H9 (cell line): Measurements from ENCODE around the gene SAMD8. TPM values are rescaled to one million over a fixed set of nuclear protein-coding genes. Genes with fewer than 3 reads are reported as not detected.
"Not testable (repeated sequence)": the region's sequence is repeated elsewhere in the genome, so short reads cannot be mapped to it uniquely, and the experiment has no call there.

Source experiments
- DNase-seq: peaks from one replicate; pipeline ENCODE4 v3.0.0-alpha.2; 2017
- H2AFZ ChIP-seq: one replicate; pipeline ENCODE4 v1.6.1; 2013; ENCODE audit warnings: mild to moderate bottlenecking, low read length, control low read depth, moderate library complexity
- H2AK5ac ChIP-seq: 2 replicates; pipeline ENCODE4 v1.6.1; 2013; ENCODE audit warnings: low read length, control low read depth, mixed read lengths; ENCODE audit not compliant: insufficient read length
- H2BK120ac ChIP-seq: one replicate; pipeline ENCODE4 v1.6.1; 2013; ENCODE audit warnings: low read depth, mild to moderate bottlenecking, low read length, control low read depth, inconsistent platforms; ENCODE audit not compliant: poor library complexity, severe bottlenecking
- H2BK12ac ChIP-seq: 2 replicates; pipeline ENCODE4 v1.6.1; 2013; ENCODE audit warnings: low read length, control low read depth, mixed read lengths, low read depth; ENCODE audit not compliant: insufficient read length
- H2BK15ac ChIP-seq: 2 replicates; pipeline ENCODE4 v1.6.1; 2013; ENCODE audit warnings: low read depth, low read length, control low read depth
- H2BK20ac ChIP-seq: one replicate; pipeline ENCODE4 v1.6.1; 2013; ENCODE audit warnings: low read depth, mild to moderate bottlenecking, low read length, control low read depth, inconsistent platforms; ENCODE audit not compliant: poor library complexity, severe bottlenecking
- H2BK5ac ChIP-seq: 2 replicates; pipeline ENCODE4 v1.6.1; 2013; ENCODE audit warnings: low read length, control low read depth, mixed read lengths; ENCODE audit not compliant: insufficient read length
- H3K14ac ChIP-seq: 2 replicates; pipeline ENCODE4 v1.6.1; 2013; ENCODE audit warnings: low read length, control low read depth; ENCODE audit not compliant: insufficient read depth
- H3K18ac ChIP-seq: 2 replicates; pipeline ENCODE4 v1.6.1; 2013; ENCODE audit warnings: low read depth, mild to moderate bottlenecking, mixed read lengths, low read length, control low read depth; ENCODE audit not compliant: insufficient read length
- H3K23ac ChIP-seq: 2 replicates; pipeline ENCODE4 v1.6.1; 2013; ENCODE audit warnings: low read length, control low read depth, mixed read lengths, low read depth; ENCODE audit not compliant: insufficient read length
- H3K23me2 ChIP-seq: 2 replicates; pipeline ENCODE4 v1.6.1; 2013; ENCODE audit warnings: low read depth, mild to moderate bottlenecking, mixed read lengths, low read length, control low read depth; ENCODE audit not compliant: insufficient read length, poor library complexity, severe bottlenecking
- H3K27ac ChIP-seq: 2 replicates; pipeline ENCODE4 v1.5.1; 2013; ENCODE audit warnings: low read length, control low read depth, mixed read lengths, low read depth; ENCODE audit not compliant: insufficient read length
- H3K27me3 ChIP-seq: 2 replicates; pipeline ENCODE4 v1.6.1; 2013; ENCODE audit warnings: low read length, control low read depth, inconsistent platforms; ENCODE audit not compliant: insufficient read depth
- H3K4ac ChIP-seq: 2 replicates; pipeline ENCODE4 v1.6.1; 2013; ENCODE audit warnings: low read depth, mild to moderate bottlenecking, control low read depth, inconsistent platforms, low read length, moderate library complexity
- H3K4me1 ChIP-seq: 2 replicates; pipeline ENCODE4 v1.6.1; 2013; ENCODE audit warnings: low read length, control low read depth, inconsistent platforms; ENCODE audit not compliant: insufficient read depth
- H3K4me2 ChIP-seq: 2 replicates; pipeline ENCODE4 v1.6.1; 2013; ENCODE audit warnings: low read length, control low read depth, mixed read lengths; ENCODE audit not compliant: insufficient read length, insufficient read depth
- H3K56ac ChIP-seq: 2 replicates; pipeline ENCODE4 v1.6.1; 2013; ENCODE audit warnings: low read depth, mild to moderate bottlenecking, mixed read lengths, low read length, control low read depth; ENCODE audit not compliant: insufficient read length
- H3K79me1 ChIP-seq: 2 replicates; pipeline ENCODE4 v1.6.1; 2013; ENCODE audit warnings: low read depth, mild to moderate bottlenecking, moderate library complexity, low read length, control low read depth, inconsistent platforms; ENCODE audit not compliant: insufficient read depth, poor library complexity, severe bottlenecking
- H3K79me2 ChIP-seq: 2 replicates; pipeline ENCODE4 v1.6.1; 2013; ENCODE audit warnings: low read length, control low read depth, inconsistent platforms; ENCODE audit not compliant: insufficient read depth
- H3K9ac ChIP-seq: 2 replicates; pipeline ENCODE4 v1.6.1; 2013; ENCODE audit warnings: low read length, control low read depth, mixed read lengths; ENCODE audit not compliant: insufficient read length; ENCODE audit errors: extremely low read depth
- H3K9me3 ChIP-seq: one replicate; pipeline ENCODE4 v1.6.1; 2013; ENCODE audit warnings: low read depth, low read length, inconsistent platforms; ENCODE audit not compliant: control insufficient read depth
- H3T11ph ChIP-seq: one replicate; pipeline ENCODE4 v1.6.1; 2013; ENCODE audit warnings: mild to moderate bottlenecking, low read length, control low read depth, inconsistent platforms
- H4K20me1 ChIP-seq: one replicate; pipeline ENCODE4 v1.6.1; 2013; ENCODE audit not compliant: control insufficient read depth, insufficient read length, insufficient read depth
- H4K5ac ChIP-seq: 2 replicates; pipeline ENCODE4 v1.6.1; 2013; ENCODE audit warnings: low read depth, mild to moderate bottlenecking, mixed read lengths, low read length, control low read depth; ENCODE audit not compliant: insufficient read length
- H4K8ac ChIP-seq: replicated peaks from 2 replicates; pipeline ENCODE4 v1.6.1; 2013; ENCODE audit warnings: low read length, control low read depth, mixed read lengths, low read depth; ENCODE audit not compliant: insufficient read length
- H4K91ac ChIP-seq: 2 replicates; pipeline ENCODE4 v1.6.1; 2013; ENCODE audit warnings: low read depth, mild to moderate bottlenecking, moderate library complexity, mixed read lengths, low read length, control low read depth; ENCODE audit not compliant: insufficient read length
- H3K27ac Mint-ChIP-seq, 3 experiments: 2 replicates in 2 of 3; 3 replicates in 1 of 3; pipeline ENCODE4 v1.8.0; 2020 to 2021; ENCODE audit warnings: mixed read lengths in 3 of 3, mild to moderate bottlenecking in 1 of 3, moderate library complexity in 1 of 3
- H3K27me3 Mint-ChIP-seq: 2 replicates; pipeline ENCODE4 v1.8.0; 2021; ENCODE audit warnings: low read depth, mild to moderate bottlenecking, moderate library complexity, mixed read lengths
- H3K36me3 Mint-ChIP-seq, 3 experiments: 2 replicates in 2 of 3; 3 replicates in 1 of 3; pipeline ENCODE4 v1.8.0; 2020 to 2021; ENCODE audit warnings: low read depth in 3 of 3, mixed read lengths in 3 of 3; ENCODE audit not compliant: insufficient read depth in 1 of 3
- H3K4me1 Mint-ChIP-seq, 2 experiments: 2 replicates each; pipeline ENCODE4 v1.8.0; 2020; ENCODE audit warnings: mixed read lengths in 2 of 2
- H3K4me3 Mint-ChIP-seq, 2 experiments: 2 replicates in 1 of 2; 3 replicates in 1 of 2; pipeline ENCODE4 v1.8.0; 2020 to 2021; ENCODE audit warnings: mild to moderate bottlenecking in 2 of 2, mixed read lengths in 2 of 2, moderate library complexity in 1 of 2
- H3K9me3 Mint-ChIP-seq, 2 experiments: 2 replicates in 1 of 2; 3 replicates in 1 of 2; pipeline ENCODE4 v1.8.0; 2020; ENCODE audit warnings: mild to moderate bottlenecking in 2 of 2, mixed read lengths in 2 of 2, moderate library complexity in 1 of 2
- WGBS: extraction: QIAGEN DNeasy Blood & Tissue Kit; methylation state at CpG from one replicate; pipeline ENCODE4 v1.1.7; 2013; ENCODE audit warnings: missing lambda C conversion rate, low lambda C conversion rate, mixed read lengths; ENCODE audit not compliant: insufficient read length; ENCODE audit errors: extremely low coverage; 5-methylcytosine and 5-hydroxymethylcytosine counted together
- total RNA-seq: library from RNA; stranded (reverse); gene quantifications from 2 replicates; pipeline ENCODE4 v1.2.1, GENCODE V29; 2021
- TF ChIP-seq, protein P1 (sequence below): fragments of 200-600 bp; sonication (generic); conservative IDR thresholded peaks from 3 replicates; pipeline ENCODE4 v1.8.0; 2021; ENCODE audit warnings: antibody characterized with exemption, mild to moderate bottlenecking

The SAMD8 gene
- total RNA-seq, 1 experiment from 2014 or later = 18.8 TPM

DNA sequence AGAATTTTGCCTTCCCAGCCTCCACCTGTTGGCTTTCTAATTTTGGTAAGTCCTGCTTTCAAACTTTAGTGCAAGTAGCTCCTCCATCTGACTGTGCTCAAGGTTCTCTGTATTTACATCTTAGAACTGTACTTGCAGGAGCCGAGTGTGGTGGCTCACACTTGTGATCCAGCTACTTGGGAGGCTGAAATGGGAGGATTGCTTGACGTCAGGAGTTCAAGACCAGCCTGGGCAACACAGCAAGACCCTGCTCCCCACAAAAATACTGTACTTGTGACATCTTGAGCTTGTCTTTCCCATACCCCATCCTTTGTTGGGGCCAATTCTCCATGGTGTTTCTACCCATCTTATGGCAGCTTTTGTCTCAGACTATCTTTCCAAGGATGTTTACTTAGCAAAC lies 94.5 kb downstream of the SAMD8 start:
- TF ChIP-seq, protein P1, sequence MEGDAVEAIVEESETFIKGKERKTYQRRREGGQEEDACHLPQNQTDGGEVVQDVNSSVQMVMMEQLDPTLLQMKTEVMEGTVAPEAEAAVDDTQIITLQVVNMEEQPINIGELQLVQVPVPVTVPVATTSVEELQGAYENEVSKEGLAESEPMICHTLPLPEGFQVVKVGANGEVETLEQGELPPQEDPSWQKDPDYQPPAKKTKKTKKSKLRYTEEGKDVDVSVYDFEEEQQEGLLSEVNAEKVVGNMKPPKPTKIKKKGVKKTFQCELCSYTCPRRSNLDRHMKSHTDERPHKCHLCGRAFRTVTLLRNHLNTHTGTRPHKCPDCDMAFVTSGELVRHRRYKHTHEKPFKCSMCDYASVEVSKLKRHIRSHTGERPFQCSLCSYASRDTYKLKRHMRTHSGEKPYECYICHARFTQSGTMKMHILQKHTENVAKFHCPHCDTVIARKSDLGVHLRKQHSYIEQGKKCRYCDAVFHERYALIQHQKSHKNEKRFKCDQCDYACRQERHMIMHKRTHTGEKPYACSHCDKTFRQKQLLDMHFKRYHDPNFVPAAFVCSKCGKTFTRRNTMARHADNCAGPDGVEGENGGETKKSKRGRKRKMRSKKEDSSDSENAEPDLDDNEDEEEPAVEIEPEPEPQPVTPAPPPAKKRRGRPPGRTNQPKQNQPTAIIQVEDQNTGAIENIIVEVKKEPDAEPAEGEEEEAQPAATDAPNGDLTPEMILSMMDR = no peak
- H2BK5ac ChIP-seq = no peak overlapping the region
- peak overlapping the region in 1 of 3 experiments; percentile 1; a peak in 1 of 7 replicates for H3K27ac Mint-ChIP-seq

DNA sequence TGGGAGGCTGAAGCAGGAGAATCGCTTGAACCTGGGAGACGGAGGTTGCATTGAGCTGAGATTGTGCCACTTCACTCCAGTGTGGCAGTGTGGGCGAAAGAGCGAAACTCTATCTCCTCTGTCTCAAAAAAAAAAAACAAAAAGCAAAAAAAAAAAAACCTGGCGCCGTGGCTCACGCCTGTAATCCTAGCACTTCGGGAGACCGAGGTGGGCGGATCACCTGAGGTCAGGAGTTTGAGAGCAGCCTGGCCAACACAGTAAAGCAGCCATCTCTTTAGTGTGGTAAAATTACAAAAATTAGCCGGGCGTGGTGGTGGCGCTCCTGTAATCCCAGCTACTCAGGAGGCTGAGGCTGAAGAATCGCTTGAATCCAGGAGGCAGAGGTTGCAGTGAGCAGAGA lies 95.2 kb downstream of the SAMD8 start:
- not testable (repeated sequence) for H4K91ac ChIP-seq, DNase-seq, H3K36me3 Mint-ChIP-seq, H2BK20ac ChIP-seq, H3K4me2 ChIP-seq, H2BK5ac ChIP-seq, H3K27ac ChIP-seq, H3K56ac ChIP-seq, H2BK15ac ChIP-seq, H3K4ac ChIP-seq, H2AK5ac ChIP-seq, H3K9me3 ChIP-seq, H2BK12ac ChIP-seq, H3K9ac ChIP-seq, H4K5ac ChIP-seq, H2BK120ac ChIP-seq, H3K23ac ChIP-seq, H2AFZ ChIP-seq, H4K20me1 ChIP-seq, H3K79me1 ChIP-seq, H3K23me2 ChIP-seq, H4K8ac ChIP-seq, H3K27me3 Mint-ChIP-seq, H3K27me3 ChIP-seq, H3K14ac ChIP-seq, H3T11ph ChIP-seq, H3K79me2 ChIP-seq, H3K9me3 Mint-ChIP-seq, H3K18ac ChIP-seq
- Mint-ChIP-seq H3K27ac (peak overlapping the region in 1 of 3 experiments; percentile 78; a peak in 1 of 7 replicates), H3K4me3 (peak overlapping the region in 1 of 2 experiments; percentile 5; a peak in 1 of 5 replicates), H3K4me1 (peaks cover 28 to 29% of the 10 kb centered on the region in 2 experiments)
- H3K4me1 ChIP-seq = peaks cover 17% of the 10 kb centered on the region
- no CpG with 5 or more reads among the region's 14 CpGs for WGBS

More for the DNA sequence above, 94.5 kb downstream of the SAMD8 start:
- Histone ChIP-seq H3K4me2 (no peak overlapping the region), H2BK15ac (no peak overlapping the region), H3K14ac (no peak overlapping the region), H3K79me2 (peaks cover under 1% of the 10 kb centered on the region; the same call in 1 of the 2 replicates), H3T11ph (no peak overlapping the region), H2AFZ (no peak overlapping the region), H3K23ac (no peak overlapping the region), H3K4me1 (peaks cover 17% of the 10 kb centered on the region), H4K20me1 (no peaks in the 10 kb centered on the region), H3K18ac (no peak overlapping the region), H3K9ac (no peak overlapping the region), H3K23me2 (no peaks in the 10 kb centered on the region), H3K27me3 (no peaks in the 10 kb centered on the region), H4K5ac (no peak overlapping the region), H3K79me1 (no peaks in the 10 kb centered on the region), H4K91ac (no peak overlapping the region), H2BK20ac (no peak overlapping the region), H2BK12ac (no peak overlapping the region), H2AK5ac (no peak overlapping the region), H4K8ac (no peak overlapping the region), H3K4ac (no peak overlapping the region), H3K27ac (no peak overlapping the region), H3K9me3 (no peaks in the 10 kb centered on the region), H3K56ac (no peak overlapping the region), H2BK120ac (no peak overlapping the region)
- no peaks in the 10 kb centered on the region for H3K9me3 Mint-ChIP-seq
- WGBS = no CpG with 5 or more reads among the region's 2 CpGs
- peaks cover 3% of the 10 kb centered on the region; the same call in 1 of the 2 replicates for H3K27me3 Mint-ChIP-seq
- no peak for DNase-seq
- H3K4me3 Mint-ChIP-seq = no peak overlapping the region
- H3K36me3 Mint-ChIP-seq = no peaks in the 10 kb centered on the region; a peak in 2 of 7 replicates
- H3K4me1 Mint-ChIP-seq = peaks cover 25% of the 10 kb centered on the region in 2 experiments
